ENCODE results near the gene GEMIN5. TPM values are rescaled to one million over a fixed set of nuclear protein-coding genes. Genes with fewer than 3 reads are reported as not detected.
A peak's percentile ranks its signal among the peaks of the same experiment; 100 is the strongest.

The GEMIN5 gene
- total RNA-seq, 1 experiment from 2014 or later: 29.5 TPM

- in situ Hi-C loops (cut with HindIII; ENCODE audit: low pct_unique_long_range_greater_than_20kb, low sequenced_read_pairs) (no loop called here), intact Hi-C loops (cut with micrococcal nuclease; ENCODE audit: unreplicated experiment) (no loop called here)
- Histone ChIP-seq H3K9me3 (ENCODE audit: control insufficient read depth, insufficient read depth, low read depth, low read length) (no peaks in the 10 kb centered on the region), H3K36me3 (ENCODE audit: control insufficient read depth, insufficient read depth, low read length) (no peaks in the 10 kb centered on the region), H3K27me3 (ENCODE audit: control insufficient read depth, insufficient read depth, low read length) (no peaks in the 10 kb centered on the region), H3K4me3 (ENCODE audit: low read depth in 2 of 2, low read length in 2 of 2) (no peak overlapping the region), H3K27ac (ENCODE audit: low read length) (no peak overlapping the region), H3K4me1 (ENCODE audit: control insufficient read depth, insufficient read depth, low read length) (no peaks in the 10 kb centered on the region)
- POLR2A ChIA-PET: no interaction called here
- TF ChIP-seq REST (IDR thresholded peaks at IDR 0.05; ENCODE audit: insufficient read depth in 1 of 2, low read depth in 2 of 2, low read length in 1 of 2) (no peak), SIN3A (IDR thresholded peaks at IDR 0.05; ENCODE audit: borderline replicate concordance, insufficient read depth, low read depth, low read length) (no peak), CTCF (IDR thresholded peaks at IDR 0.05) (no peak), TCF7L2 (IDR thresholded peaks at IDR 0.05; ENCODE audit: low read depth, low read length) (no peak), POLR2AphosphoS5 (IDR thresholded peaks at IDR 0.05; ENCODE audit: low read depth, low read length) (no peak)
- CTCF ChIA-PET: no interaction called here
- BruUV-seq (replicated peaks): no TSS peak
- ATAC-seq (no peak), DNase-seq (ENCODE audit: low read depth, low spot score) (no peak)
Measured at GRCh38 chr5:154851351-154851750, 86.7 kb downstream of the GEMIN5 start.

DNA sequence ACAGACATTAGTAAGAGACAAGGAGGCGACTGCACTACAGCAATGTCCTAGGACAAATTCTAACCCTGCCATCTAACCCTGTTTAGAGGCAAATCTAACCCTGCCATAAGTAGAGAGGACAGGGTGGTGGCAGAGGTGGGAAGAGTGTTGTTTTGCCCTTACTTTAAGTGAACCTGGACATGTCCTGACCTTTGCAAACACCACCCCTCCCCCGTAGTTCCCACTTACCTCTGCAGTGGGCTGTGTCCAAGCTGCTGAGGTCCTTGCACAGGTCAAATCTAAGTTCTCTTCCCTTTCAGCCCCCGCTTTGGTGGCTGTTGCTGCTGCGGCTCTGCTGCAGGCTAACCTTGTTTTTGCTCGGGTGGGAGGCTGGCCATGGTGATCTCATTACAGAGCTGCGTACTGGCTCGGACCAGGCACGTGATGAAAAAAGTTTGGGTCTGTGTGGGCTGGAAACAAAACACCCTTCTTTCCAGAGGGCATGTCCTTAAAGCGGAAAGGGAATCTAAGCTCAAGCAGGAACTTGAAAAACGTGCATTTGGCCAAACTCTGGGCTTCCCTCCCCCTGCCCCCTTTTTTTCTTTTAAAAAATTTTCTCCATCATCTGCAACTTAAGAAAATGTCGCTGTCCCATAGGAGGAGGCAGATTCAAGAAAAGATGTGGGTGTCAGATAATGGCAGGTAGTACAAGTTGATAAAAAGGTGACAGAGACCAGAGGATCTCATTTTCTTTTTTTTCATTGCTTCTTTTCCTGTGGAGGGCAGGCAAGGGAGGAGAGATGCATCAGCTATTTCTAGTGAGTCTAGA is 87.6 kb downstream of the GEMIN5 start, which contains the start of gene FAXDC2:
TSS of gene FAXDC2 (minus strand) at position 349 of the 808 bp plus-strand sequence. CDS start 12,425 bp downstream, outside the sequence.
- TF ChIP-seq SIN3A (IDR thresholded peaks at IDR 0.05; ENCODE audit: borderline replicate concordance, insufficient read depth, low read depth, low read length): no peak
- TF ChIP-seq REST (IDR thresholded peaks at IDR 0.05; ENCODE audit: insufficient read depth in 1 of 2, low read depth in 2 of 2, low read length in 1 of 2): no peak
- TF ChIP-seq POLR2AphosphoS5 (IDR thresholded peaks at IDR 0.05; ENCODE audit: low read depth, low read length): no peak
- no peak for TF ChIP-seq CTCF (IDR thresholded peaks at IDR 0.05)
- no peak for TF ChIP-seq TCF7L2 (IDR thresholded peaks at IDR 0.05; ENCODE audit: low read depth, low read length)
- H3K4me3 ChIP-seq (ENCODE audit: low read depth in 2 of 2, low read length in 2 of 2): peak within 1 kb of the TSS in 1 of 2 experiments; percentile 16; a peak in 1 of 4 replicates
- H3K9me3 ChIP-seq (ENCODE audit: control insufficient read depth, insufficient read depth, low read depth, low read length): no peaks in the 10 kb centered on the region
- BruUV-seq (replicated peaks): no TSS peak
- intact Hi-C loops (cut with micrococcal nuclease; ENCODE audit: unreplicated experiment) (no loop called here), in situ Hi-C loops (cut with HindIII; ENCODE audit: low pct_unique_long_range_greater_than_20kb, low sequenced_read_pairs) (no loop called here)
- H3K36me3 ChIP-seq (ENCODE audit: control insufficient read depth, insufficient read depth, low read length): no peaks in the 10 kb centered on the region
- ATAC-seq (peak; percentile 44; the same call in 1 of the 2 replicates), DNase-seq (ENCODE audit: low read depth, low spot score) (no peak)
- ChIA-PET CTCF (no interaction called here), POLR2A (no interaction called here)
- H3K27ac ChIP-seq (ENCODE audit: low read length): no peak within 1 kb of the TSS
- H3K27me3 ChIP-seq (ENCODE audit: control insufficient read depth, insufficient read depth, low read length): no peaks in the 10 kb centered on the region
- H3K4me1 ChIP-seq (ENCODE audit: control insufficient read depth, insufficient read depth, low read length): no peaks in the 10 kb centered on the region

All from Panc1 (cell line).